Transverse colon (tissue), 3 donors: ENCODE results near the gene ORM1.

Experiments
- CTCF ChIP-seq, 5 experiments: fragments of 200-600 bp in 3 of 5; fragments of 450-650 bp in 2 of 5; sonication (generic) in 3 of 5; IDR thresholded peaks; 1 replicate in 2 of 5; 2 replicates in 3 of 5; pipeline ENCODE4 v1.5.1; 2016 to 2017; ENCODE audit warnings: antibody characterized with exemption in 5 of 5, inconsistent platforms in 3 of 5, mild to moderate bottlenecking in 2 of 5, moderate library complexity in 1 of 5
- POLR2A ChIP-seq: fragments of 450-650 bp; IDR thresholded peaks from one replicate; pipeline ENCODE4 v1.6.1; 2016; ENCODE audit warnings: antibody characterized with exemption, mild to moderate bottlenecking, moderate library complexity

DNA sequence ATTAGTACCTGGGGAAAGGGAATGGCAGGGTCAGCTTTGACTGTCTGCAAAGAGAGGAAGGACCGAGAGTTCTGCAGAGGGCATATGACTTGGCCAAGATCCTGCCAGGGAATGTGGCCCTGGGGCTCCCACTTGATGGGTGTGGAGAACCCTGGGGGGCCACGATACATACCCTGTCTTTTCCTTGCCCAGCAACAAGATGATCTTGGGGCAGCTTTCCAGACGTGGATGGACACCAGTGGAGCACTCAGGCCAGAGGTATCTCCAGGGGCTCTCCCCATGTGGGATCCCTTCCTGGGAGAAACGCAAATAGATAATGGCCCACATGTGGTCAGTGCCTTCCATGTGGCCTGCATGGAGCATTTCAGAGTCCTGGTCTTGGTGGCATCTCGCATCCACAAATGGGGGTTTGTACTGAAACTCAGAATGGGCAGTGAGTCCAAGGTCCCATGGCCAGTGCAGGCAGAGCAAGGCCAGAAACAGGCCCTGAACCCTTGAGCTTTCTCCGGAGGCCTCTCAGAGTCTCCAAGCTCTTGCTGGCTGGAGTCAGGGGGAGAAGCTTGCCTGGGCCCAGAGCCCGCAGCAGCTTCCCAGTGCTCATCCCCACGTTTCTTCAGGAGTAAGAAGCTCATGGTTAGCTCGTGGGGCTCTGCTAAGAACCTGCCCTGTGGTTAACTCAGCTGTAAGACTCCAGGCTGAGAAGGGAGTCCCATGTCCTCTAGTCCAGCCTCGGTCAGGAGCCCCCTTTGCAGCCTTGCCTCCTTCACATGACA lies 18.3 kb upstream of the ORM1 start:
- TF ChIP-seq POLR2A (no peak), CTCF (IDR thresholded peaks at IDR 0.05) (no peak)
